DMS53 treated with DMSO at 0.1 percent for 48 hours (cell line): Measurements from ENCODE around the gene CD274.
A peak's percentile ranks its signal among the peaks of the same experiment; 100 is the strongest.
"Not testable (repeated sequence)": the region's sequence is repeated elsewhere in the genome, so short reads cannot be mapped to it uniquely, and the experiment has no call there.

Experiments
- DNase-seq: peaks from one replicate; lab custom pipeline; 2025; ENCODE audit not compliant: unreplicated experiment; lab: John Stamatoyannopoulos, UW

CD274 gene

DNA sequence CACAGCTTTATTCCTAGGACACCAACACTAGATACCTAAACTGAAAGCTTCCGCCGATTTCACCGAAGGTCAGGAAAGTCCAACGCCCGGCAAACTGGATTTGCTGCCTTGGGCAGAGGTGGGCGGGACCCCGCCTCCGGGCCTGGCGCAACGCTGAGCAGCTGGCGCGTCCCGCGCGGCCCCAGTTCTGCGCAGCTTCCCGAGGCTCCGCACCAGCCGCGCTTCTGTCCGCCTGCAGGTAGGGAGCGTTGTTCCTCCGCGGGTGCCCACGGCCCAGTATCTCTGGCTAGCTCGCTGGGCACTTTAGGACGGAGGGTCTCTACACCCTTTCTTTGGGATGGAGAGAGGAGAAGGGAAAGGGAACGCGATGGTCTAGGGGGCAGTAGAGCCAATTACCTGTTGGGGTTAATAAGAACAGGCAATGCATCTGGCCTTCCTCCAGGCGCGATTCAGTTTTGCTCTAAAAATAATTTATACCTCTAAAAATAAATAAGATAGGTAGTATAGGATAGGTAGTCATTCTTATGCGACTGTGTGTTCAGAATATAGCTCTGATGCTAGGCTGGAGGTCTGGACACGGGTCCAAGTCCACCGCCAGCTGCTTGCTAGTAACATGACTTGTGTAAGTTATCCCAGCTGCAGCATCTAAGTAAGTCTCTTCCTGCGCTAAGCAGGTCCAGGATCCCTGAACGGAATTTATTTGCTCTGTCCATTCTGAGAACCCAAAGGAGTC lies at the start of gene CD274:
Gene CD274 (plus strand): TSS at position 184 of the 733 bp plus-strand sequence. CDS start 5,572 bp downstream, outside the sequence.
- DNase-seq: peak; percentile 93

DNA sequence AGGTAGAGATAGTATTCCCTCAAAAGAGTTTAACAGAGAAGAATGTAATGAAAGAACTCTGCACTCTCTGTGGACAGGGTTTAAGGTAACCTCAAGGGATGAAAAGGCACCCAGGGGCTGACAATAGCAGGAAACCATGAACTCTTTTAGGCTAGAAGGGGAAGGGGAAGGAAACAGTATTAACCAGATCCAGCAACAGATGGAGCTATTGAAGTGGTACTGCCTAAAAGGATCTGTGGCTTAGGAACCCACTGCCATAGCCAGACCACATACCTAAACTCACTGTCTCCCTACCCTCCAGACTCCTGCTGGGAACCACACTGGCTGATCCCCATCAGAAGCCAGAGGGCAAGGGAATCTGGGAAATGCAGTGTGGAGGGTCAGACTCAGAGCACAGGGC lies 48.1 kb upstream of the CD274 start:
- no peak for DNase-seq

- no peak for DNase-seq
These were observed 41.7 kb upstream of the CD274 start for GRCh38 chr9:5408596-5408995.

DNA sequence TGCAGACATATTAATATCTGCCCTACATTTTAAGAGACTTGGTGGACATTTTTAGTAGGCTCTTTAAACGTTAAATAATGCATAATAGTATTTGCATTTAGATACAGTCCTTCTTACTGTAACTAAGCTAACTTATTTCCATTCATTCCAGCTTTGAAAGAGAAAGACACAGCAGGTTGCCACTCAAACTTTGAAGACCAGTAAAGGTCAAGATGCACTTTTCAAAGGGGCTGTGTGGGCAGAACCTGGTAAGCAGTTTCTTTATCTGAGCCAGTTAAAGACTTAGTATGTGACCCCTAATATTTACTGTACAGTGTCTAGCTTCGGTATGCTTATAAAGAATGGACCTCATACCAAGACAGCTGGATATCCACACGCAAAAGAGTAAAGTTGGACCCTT lies 33.4 kb upstream of the CD274 start:
- no peak for DNase-seq

DNA sequence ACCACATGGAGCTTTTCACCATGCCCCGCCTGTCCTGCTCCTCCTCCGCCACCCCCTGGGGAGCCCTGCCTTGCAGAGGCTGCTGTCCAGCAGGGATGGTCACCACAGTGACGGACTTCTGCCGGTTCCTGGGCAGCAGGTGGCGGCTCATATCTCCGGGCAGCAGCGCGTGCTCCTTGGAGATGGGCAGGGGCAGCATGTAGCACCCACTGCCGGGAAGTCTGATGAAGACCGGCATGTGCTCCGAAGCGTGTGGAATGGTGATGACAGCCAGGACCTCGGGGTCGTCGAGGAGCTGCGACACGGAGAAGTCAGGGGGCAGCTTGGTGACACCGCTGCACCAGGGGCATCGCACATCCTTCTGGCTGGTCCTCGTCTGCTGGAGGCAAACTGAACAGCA lies 31.9 kb upstream of the CD274 start:
- DNase-seq: no peak

DNA sequence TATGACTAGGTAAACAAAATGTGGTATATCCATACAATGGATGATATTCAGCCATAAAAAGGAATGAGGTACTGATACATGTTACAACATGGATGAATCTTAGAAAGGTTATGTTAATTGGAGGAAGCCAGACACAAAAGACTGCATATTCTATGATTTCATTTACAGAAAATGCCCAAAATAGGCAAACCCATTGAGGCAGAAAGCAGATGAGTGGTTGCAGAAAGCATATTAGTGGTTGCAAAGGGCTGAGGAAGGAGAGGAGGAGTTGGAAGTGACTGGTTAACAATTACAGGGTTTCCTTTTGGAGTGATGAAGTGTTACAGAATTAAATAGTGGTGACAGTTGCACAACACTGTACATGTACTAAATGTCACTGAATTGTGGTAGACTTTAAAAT lies 30.4 kb upstream of the CD274 start:
- no peak for DNase-seq

GRCh38 chr9:5421163-5421562 lies 29.2 kb upstream of the CD274 start:
- no peak for DNase-seq

- no peak for DNase-seq
These were observed 28.1 kb upstream of the CD274 start for GRCh38 chr9:5422276-5422675.

GRCh38 chr9:5425006-5425628 lies 25.2 kb upstream of the CD274 start:
- peak; percentile 54 for DNase-seq

DNA sequence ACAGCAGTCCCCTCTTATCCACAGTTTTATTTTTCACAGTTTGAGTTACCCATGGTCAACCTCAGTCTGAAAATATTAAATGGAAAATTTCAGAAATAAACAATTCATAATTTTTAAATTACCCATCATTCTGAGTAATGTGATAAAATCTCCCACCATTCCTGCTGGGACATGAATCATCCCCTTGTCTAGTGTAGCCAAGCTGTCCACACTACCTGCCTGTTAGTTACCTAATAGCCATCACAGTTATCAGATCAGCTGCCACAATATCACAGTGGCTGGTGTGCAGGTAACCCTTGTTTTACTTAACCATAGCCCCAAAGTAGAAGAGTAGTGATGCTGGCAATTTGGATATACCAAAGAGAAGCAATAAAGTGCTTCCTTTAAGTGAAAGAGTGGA lies 23.3 kb upstream of the CD274 start:
- DNase-seq: no peak

- no peak for DNase-seq
These were observed 22.2 kb upstream of the CD274 start for GRCh38 chr9:5428172-5428571.

- no peak for DNase-seq
These were observed 21.4 kb upstream of the CD274 start for GRCh38 chr9:5428794-5429528.

DNA sequence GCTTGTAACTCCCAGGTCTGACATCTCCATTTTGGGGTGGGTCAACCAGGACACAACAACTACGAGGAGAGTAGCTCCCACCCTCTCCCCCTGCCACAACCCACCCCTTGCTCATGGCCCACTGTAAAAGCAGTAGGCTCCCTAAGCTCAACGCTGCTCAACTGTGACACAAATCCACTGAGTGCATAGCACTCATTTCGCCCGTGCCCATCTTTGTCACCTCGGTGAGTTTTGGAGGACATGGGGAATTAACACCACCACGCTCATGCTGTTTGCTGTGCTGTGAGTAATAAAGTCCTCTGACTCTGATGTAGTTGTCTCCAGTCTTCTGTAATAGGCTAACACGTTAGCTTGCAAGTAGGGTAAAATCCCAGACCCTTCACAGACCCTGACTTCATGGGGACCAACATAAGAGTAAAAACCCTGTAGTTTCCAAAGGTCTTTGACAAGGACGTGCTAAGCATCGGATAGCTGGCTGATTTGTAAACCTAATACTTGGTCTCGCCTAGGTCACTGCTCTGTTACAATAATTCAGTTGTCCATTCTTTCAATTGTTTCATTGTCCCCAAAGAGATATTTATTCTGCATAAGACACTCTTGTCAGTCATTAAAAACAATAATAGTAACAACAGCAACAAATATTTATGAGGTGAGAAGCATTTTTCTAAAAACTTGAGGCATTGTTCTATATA lies 20.3 kb upstream of the CD274 start:
- DNase-seq: no peak

DNA sequence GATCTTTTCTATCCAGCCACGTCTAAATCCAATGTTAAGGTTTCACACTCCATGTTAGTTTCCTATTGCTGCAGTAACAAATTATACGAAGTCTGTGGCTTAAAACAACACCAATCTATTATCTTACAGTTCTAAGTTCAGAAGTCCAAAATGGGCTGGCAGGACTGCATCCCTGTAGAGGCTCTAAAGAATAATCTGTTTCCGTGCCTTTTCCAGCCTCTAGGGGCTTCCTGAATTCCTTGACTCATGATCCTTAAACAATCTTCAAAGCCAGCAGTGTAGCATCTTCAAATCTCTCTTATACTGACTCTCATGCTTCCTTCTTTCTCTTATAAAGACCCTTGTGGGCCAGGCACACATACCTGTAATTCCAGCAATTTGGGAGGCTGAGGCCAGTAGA lies 19.4 kb upstream of the CD274 start:
- no peak for DNase-seq

- DNase-seq: not testable (repeated sequence)
These were observed 17.5 kb upstream of the CD274 start for GRCh38 chr9:5432890-5433289.

GRCh38 chr9:5433328-5433727 lies 17.0 kb upstream of the CD274 start:
- DNase-seq: not testable (repeated sequence)

DNA sequence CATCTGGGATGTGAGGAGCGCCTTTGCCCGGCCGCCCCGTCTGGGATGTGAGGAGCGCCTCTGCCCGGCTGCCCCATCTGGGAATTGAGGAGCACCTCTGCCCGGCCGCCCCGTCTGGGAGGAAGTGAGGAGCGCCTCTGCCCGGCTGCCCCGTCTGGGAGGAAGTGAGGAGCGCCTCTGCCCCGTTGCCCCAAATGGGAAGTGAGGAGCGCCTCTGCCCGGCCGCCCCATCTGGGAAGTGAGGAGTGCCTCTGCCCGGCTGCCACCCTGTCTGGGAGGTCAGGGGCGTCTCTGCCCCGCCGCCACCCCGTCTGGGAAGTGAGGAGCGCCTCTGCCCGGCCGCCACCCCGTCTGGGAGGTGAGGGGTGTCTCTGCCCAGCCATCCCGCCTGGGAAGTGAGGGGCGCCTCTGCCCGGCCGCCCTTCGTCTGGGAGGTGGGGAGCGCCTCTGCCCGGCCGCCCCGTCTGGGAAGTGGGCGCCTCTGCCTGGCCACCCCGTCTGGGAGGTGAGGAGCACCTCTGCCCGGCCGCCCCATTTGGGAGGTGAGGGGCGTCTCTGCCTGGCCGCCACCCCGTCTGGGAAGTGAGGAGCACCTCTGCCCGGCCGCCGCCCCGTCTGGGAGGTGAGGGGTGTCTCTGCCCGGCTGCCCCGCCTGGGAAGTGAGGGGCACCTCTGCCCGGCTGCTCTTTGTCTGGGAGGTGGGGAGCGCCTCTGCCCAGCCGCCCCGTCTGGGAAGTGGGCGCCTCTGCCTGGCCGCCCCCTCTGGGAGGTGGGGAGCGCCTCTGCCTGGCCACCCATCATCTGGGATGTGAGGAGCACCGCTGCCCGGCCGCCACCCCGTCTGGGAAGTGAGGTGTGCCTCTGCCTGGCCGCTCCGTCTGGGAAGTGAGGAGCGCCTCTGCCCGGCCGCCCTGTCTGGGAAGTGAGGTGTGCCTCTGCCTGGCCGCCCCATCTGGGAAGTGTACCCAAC lies 16.2 kb upstream of the CD274 start:
- not testable (repeated sequence) for DNase-seq

DNA sequence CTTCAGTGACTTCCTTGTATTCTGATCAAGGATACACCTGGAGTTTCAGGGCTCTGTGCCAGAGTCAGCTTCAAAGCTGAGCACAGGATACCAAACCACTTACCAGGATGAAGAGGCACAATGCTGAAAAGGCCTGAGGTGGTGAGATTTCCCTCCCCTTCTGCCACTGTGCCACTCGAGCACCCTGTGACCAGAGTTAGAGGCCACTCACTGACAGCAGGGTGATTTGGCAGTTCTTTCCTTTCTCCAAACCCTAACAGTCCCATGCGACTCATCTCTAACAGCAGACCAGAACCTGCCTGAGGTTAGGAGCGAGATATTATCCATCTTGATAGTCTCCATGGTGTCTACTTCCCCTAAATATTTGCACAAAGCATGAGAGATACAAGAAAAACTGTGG lies 14.4 kb upstream of the CD274 start:
- DNase-seq: peak; percentile 53

DNA sequence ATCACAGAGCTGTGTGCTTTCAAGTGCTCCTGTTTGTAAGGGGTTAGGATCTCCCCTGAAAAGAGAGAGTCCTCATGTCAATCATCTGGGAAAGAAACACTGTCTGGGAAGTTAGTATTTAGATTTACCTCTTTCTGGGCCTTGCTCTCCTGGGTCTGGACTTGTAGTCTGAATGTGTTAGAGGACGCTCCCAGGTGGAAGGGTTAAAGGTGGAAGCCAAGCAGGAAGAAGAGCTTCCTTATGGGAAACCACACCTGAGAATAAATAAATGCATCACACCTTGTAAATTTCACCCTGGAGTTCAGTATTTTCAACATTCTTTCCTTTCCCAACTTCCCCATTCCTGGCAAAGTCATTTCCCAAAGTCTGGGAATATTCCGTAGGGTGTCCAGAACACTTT lies 13.9 kb upstream of the CD274 start:
- DNase-seq: no peak
